B cell (primary cell): ENCODE measurements around the gene KPNA3.

Source experiments
- EZH2 ChIP-seq: IDR thresholded peaks from 2 replicates; pipeline ENCODE4 v1.6.1; 2012; ENCODE audit warnings: borderline replicate concordance, low read depth, mild to moderate bottlenecking, moderate library complexity, low read length; ENCODE audit not compliant: insufficient read depth, poor library complexity, severe bottlenecking
- TF ChIP-seq, protein P1 (sequence below): fragments of 200-600 bp; IDR thresholded peaks from one replicate; pipeline ENCODE4 v1.8.0; 2022; ENCODE audit warnings: antibody characterized with exemption, mild to moderate bottlenecking

- TF ChIP-seq, protein P1, sequence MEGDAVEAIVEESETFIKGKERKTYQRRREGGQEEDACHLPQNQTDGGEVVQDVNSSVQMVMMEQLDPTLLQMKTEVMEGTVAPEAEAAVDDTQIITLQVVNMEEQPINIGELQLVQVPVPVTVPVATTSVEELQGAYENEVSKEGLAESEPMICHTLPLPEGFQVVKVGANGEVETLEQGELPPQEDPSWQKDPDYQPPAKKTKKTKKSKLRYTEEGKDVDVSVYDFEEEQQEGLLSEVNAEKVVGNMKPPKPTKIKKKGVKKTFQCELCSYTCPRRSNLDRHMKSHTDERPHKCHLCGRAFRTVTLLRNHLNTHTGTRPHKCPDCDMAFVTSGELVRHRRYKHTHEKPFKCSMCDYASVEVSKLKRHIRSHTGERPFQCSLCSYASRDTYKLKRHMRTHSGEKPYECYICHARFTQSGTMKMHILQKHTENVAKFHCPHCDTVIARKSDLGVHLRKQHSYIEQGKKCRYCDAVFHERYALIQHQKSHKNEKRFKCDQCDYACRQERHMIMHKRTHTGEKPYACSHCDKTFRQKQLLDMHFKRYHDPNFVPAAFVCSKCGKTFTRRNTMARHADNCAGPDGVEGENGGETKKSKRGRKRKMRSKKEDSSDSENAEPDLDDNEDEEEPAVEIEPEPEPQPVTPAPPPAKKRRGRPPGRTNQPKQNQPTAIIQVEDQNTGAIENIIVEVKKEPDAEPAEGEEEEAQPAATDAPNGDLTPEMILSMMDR: no peak
- TF ChIP-seq EZH2: no peak
These were observed 31.9 kb downstream of the KPNA3 start for GRCh38 chr13:49760558-49760957.
